ENCODE data around the gene ARPC3.
A peak's percentile ranks its signal among the peaks of the same experiment; 100 is the strongest.
"Not testable (repeated sequence)": the region's sequence is repeated elsewhere in the genome, so short reads cannot be mapped to it uniquely, and the experiment has no call there.

ARPC3 gene

GRCh38 chr12:110449799-110450497, at the start of gene ARPC3:
Gene ARPC3 (minus strand): TSS chr12:110450337. CDS start chr12:110450260, 77 bp downstream.
- peak; percentile 88 to 94 (median 92) for DNase-seq

- DNase-seq, result no peak
Observed at GRCh38 chr12:110498984-110499706, 49.0 kb upstream of the ARPC3 start.

- DNase-seq, result no peak
Observed at GRCh38 chr12:110475426-110475825, 25.3 kb upstream of the ARPC3 start.

- peak; percentile 89 to 98 (median 94) for DNase-seq
Observed at GRCh38 chr12:110468214-110469048, 18.3 kb upstream of the ARPC3 start, which contains the start of the genes FAM216A and GPN3. Gene FAM216A (plus strand): TSS chr12:110468845. CDS start chr12:110468876, 31 bp downstream. Gene GPN3 (minus strand): TSS chr12:110468257. CDS start chr12:110468203, 54 bp downstream.

GRCh38 chr12:110467847-110468213, 17.7 kb upstream of the ARPC3 start:
- no peak for DNase-seq

GRCh38 chr12:110466791-110467190, 16.7 kb upstream of the ARPC3 start:
- DNase-seq, result no peak

- not testable (repeated sequence) for DNase-seq
Observed at GRCh38 chr12:110465765-110466164, 15.6 kb upstream of the ARPC3 start.

- DNase-seq, result no peak
Observed at GRCh38 chr12:110465024-110465423, 14.9 kb upstream of the ARPC3 start.

GRCh38 chr12:110461189-110461588, 11.1 kb upstream of the ARPC3 start:
- not testable (repeated sequence) for DNase-seq

GRCh38 chr12:110458756-110459155, 8.6 kb upstream of the ARPC3 start:
- DNase-seq, result no peak

- DNase-seq, result no peak
Observed at GRCh38 chr12:110453569-110454296, 3.6 kb upstream of the ARPC3 start.

GRCh38 chr12:110451263-110451662, 1.1 kb upstream of the ARPC3 start:
- no peak for DNase-seq

GRCh38 chr12:110444455-110444854, 5.7 kb downstream of the ARPC3 start:
- DNase-seq, result no peak

- DNase-seq, result no peak
Observed at GRCh38 chr12:110436231-110436630, 13.9 kb downstream of the ARPC3 start.

- no peak for DNase-seq
Observed at GRCh38 chr12:110431957-110432587, 18.1 kb downstream of the ARPC3 start.

GRCh38 chr12:110429676-110430075, 20.5 kb downstream of the ARPC3 start:
- DNase-seq, result not testable (repeated sequence)

GRCh38 chr12:110426406-110426805, 23.7 kb downstream of the ARPC3 start:
- DNase-seq, result no peak

GRCh38 chr12:110424237-110424636, 25.9 kb downstream of the ARPC3 start:
- DNase-seq, result no peak

- DNase-seq, result no peak
Observed at GRCh38 chr12:110421701-110422100, 28.4 kb downstream of the ARPC3 start.

GRCh38 chr12:110421159-110421661, 28.9 kb downstream of the ARPC3 start:
- DNase-seq, result no peak

GRCh38 chr12:110420644-110421043, 29.5 kb downstream of the ARPC3 start:
- DNase-seq, result not testable (repeated sequence)

GRCh38 chr12:110417113-110417512, 33.0 kb downstream of the ARPC3 start:
- not testable (repeated sequence) for DNase-seq
